HepG2 (cell line): ENCODE results near the gene GOLGB1. TPM values are rescaled to one million over a fixed set of nuclear protein-coding genes. Genes with fewer than 3 reads are reported as not detected.

Source experiments
- ATAC-seq: fragments of 200-7000 bp; cut with Tn5 transposase; 3 replicates; pipeline ENCODE4 v1.9.1; 2020; ENCODE audit warnings: mild to moderate bottlenecking, moderate library complexity
- BruUV-seq: library from RNA; stranded (reverse); fragments of 400-500 nt; replicated peaks from 2 replicates; lab custom pipeline; 2021; lab: Mats Ljungman, UMichigan
- CTCF ChIA-PET: fragments of 300-600 bp; formaldehyde crosslinking; extraction: SDS; loops from one replicate; lab custom pipeline; 2021; ENCODE audit warnings: low total read pairs, inconsistent platforms, low intra/inter-chr PET ratio; lab: Yijun Ruan, JAX
- POLR2A ChIA-PET: fragments of 350-600 bp; sonication (Branson Sonifier 250); formaldehyde crosslinking; loops from one replicate; lab custom pipeline; 2020; ENCODE audit warnings: antibody characterized with exemption, inconsistent platforms; lab: Yijun Ruan, JAX
- DNase-seq: peaks from one replicate; pipeline ENCODE4 v3.0.0-alpha.2; 2015; ENCODE audit warnings: low spot score
- FAIRE-seq: peaks from 3 replicates; lab custom pipeline; 2011; peaks lifted over from hg19 to GRCh38; lab: Jason Lieb, UNC
- H2AFZ ChIP-seq: one replicate; pipeline ENCODE4 v1.6.1; 2011; ENCODE audit warnings: low read length, inconsistent platforms
- H3K27ac ChIP-seq: fragments of 300-600 bp; 3 replicates; pipeline ENCODE4 v1.8.0; 2011; ENCODE audit warnings: mixed run types, mild to moderate bottlenecking, mixed read lengths, low read length, inconsistent platforms; ENCODE audit not compliant: insufficient read depth; ENCODE audit errors: extremely low read length
- H3K27me3 ChIP-seq, 2 experiments: fragments of 200-600 bp in 1 of 2; 2 replicates in 1 of 2; 3 replicates in 1 of 2; pipeline versions ENCODE4 v1.6.0 to v1.8.0; 2011; ENCODE audit warnings: low read length in 2 of 2, mild to moderate bottlenecking in 2 of 2, moderate library complexity in 2 of 2, inconsistent platforms in 1 of 2; ENCODE audit not compliant: insufficient read depth in 2 of 2, control insufficient read depth in 1 of 2
- H3K36me3 ChIP-seq, 2 experiments: fragments of 200-600 bp in 1 of 2; replicated peaks in 1 of 2; 2 replicates in 1 of 2; 3 replicates in 1 of 2; pipeline versions ENCODE4 v1.5.1 to v1.8.0; 2011; ENCODE audit warnings: low read length in 2 of 2, inconsistent platforms in 1 of 2; ENCODE audit not compliant: insufficient read depth in 2 of 2, control insufficient read depth in 1 of 2
- H3K4me1 ChIP-seq: 2 replicates; pipeline ENCODE4 v1.5.1; 2012; ENCODE audit warnings: low read length, inconsistent platforms; ENCODE audit not compliant: insufficient read depth
- H3K4me2 ChIP-seq: 2 replicates; pipeline ENCODE4 v1.6.0; 2011; ENCODE audit warnings: low read depth, low read length, inconsistent platforms
- H3K4me3 ChIP-seq, 3 experiments: fragments of 200-600 bp in 1 of 3; sonication (generic), shearing (Covaris generic) in 1 of 3; replicated peaks in 1 of 3; 2 replicates each; pipeline ENCODE4 v1.5.1; 2011 to 2016; ENCODE audit warnings: low read length in 3 of 3, inconsistent platforms in 2 of 3, low read depth in 2 of 3, mild to moderate bottlenecking in 2 of 3, control low read depth in 1 of 3, mixed read lengths in 1 of 3; ENCODE audit not compliant: insufficient read depth in 1 of 3
- H3K79me2 ChIP-seq: one replicate; pipeline ENCODE4 v1.6.1; 2011; ENCODE audit warnings: low read length, inconsistent platforms; ENCODE audit not compliant: insufficient read depth
- H3K9ac ChIP-seq: 2 replicates; pipeline ENCODE4 v1.6.0; 2011; ENCODE audit warnings: mild to moderate bottlenecking, low read depth, low read length, inconsistent platforms; ENCODE audit not compliant: insufficient read depth
- H3K9me3 ChIP-seq: 2 replicates; pipeline ENCODE4 v1.5.1; 2012; ENCODE audit warnings: mild to moderate bottlenecking, low read length
- H4K20me1 ChIP-seq: 2 replicates; pipeline ENCODE4 v1.6.0; 2011; ENCODE audit warnings: inconsistent platforms, mild to moderate bottlenecking, low read length, moderate library complexity; ENCODE audit not compliant: insufficient read depth
- BHLHE40 ChIP-seq: IDR thresholded peaks from 2 replicates; pipeline ENCODE4 v1.6.1; 2011; ENCODE audit warnings: low read length, improper control_type of control experiment
- FIP1L1 ChIP-seq: fragments of 200-400 bp; formaldehyde crosslinking; IDR thresholded peaks from 2 replicates; pipeline ENCODE4 v1.6.1; 2018; ENCODE audit warnings: low read depth, mild to moderate bottlenecking, low read length, moderate library complexity, borderline replicate concordance; ENCODE audit not compliant: insufficient read depth
- MAFF ChIP-seq: IDR thresholded peaks from 2 replicates; pipeline ENCODE4 v1.6.1; 2011; ENCODE audit warnings: low read depth, low read length, improper control_type of control experiment
- MAFK ChIP-seq, 2 experiments: IDR thresholded peaks in 1 of 2; conservative IDR thresholded peaks in 1 of 2; 2 replicates each; pipeline ENCODE4 v1.6.1; 2011; ENCODE audit warnings: improper control_type of control experiment in 2 of 2, low read length in 2 of 2
- MIER2 ChIP-seq: IDR thresholded peaks from 2 replicates; pipeline ENCODE4 v1.6.1; 2016; ENCODE audit warnings: missing biosample characterization, missing genetic modification reagents
- NBN ChIP-seq: fragments of 450-650 bp; conservative IDR thresholded peaks from 2 replicates; pipeline ENCODE4 v1.6.1; 2017
- PHF21A ChIP-seq: sonication (generic); formaldehyde crosslinking; IDR thresholded peaks from 2 replicates; pipeline ENCODE4 v1.5.0; 2020; ENCODE audit warnings: mild to moderate bottlenecking, missing genetic modification reagents
- U2AF1 ChIP-seq: fragments of 200-400 bp; formaldehyde crosslinking; optimal IDR thresholded peaks from 2 replicates; pipeline ENCODE3; 2017; ENCODE audit warnings: mild to moderate bottlenecking, low read depth, low read length
- ZNF292 ChIP-seq: sonication (generic); formaldehyde crosslinking; IDR thresholded peaks from 2 replicates; pipeline ENCODE4 v1.8.1; 2022; ENCODE audit warnings: mild to moderate bottlenecking, low read depth, missing genetic modification reagents, borderline replicate concordance
- ZNF33B ChIP-seq: sonication (generic); formaldehyde crosslinking; IDR thresholded peaks from 2 replicates; pipeline ENCODE4 v1.5.1; 2020; ENCODE audit warnings: mild to moderate bottlenecking, missing genetic modification reagents
- WGBS: methylation state at CpG from one replicate; pipeline ENCODE4 v1.1.6; 2017; ENCODE audit warnings: low lambda C conversion rate; 5-methylcytosine and 5-hydroxymethylcytosine counted together
- in situ Hi-C: cut with HindIII; loops from 2 replicates; pipeline ENCODE4 v1.10.0; 2017; ENCODE audit warnings: low pct_unique_long_range_greater_than_20kb; ENCODE audit not compliant: extremely low pct_ligation_motif_present
- intact Hi-C: fragments of 100-400 bp; cut with micrococcal nuclease; formaldehyde crosslinking; loops from one replicate; pipeline ENCODE4 v1.10.0; 2022; ENCODE audit not compliant: unreplicated experiment
- polyA plus RNA-seq, 8 experiments: library from polyadenylated mRNA; depleted of rRNA in 3 of 8; stranded (reverse) in 7 of 8; unstranded in 1 of 8; fragments of >200 nt; fragmentation: Illumina TruSeq in 4 of 8; extraction: Trizol in 4 of 8; gene quantifications; 2 replicates each; pipeline versions ENCODE4 v1.2.1 to v1.2.3, GENCODE V29; 2011 to 2016; ENCODE audit warnings: low read depth in 4 of 8, missing spikeins in 1 of 8, mixed read lengths in 1 of 8; ENCODE audit not compliant: insufficient read depth in 1 of 8
- total RNA-seq, 5 experiments: library from RNA; depleted of rRNA; stranded (reverse); fragments of >200 nt; fragmentation: Illumina TruSeq; extraction: Trizol; gene quantifications; 2 replicates each; pipeline ENCODE4 v1.2.3, GENCODE V29; 2016; ENCODE audit warnings: low read depth in 1 of 5
- TF ChIP-seq, protein P1 (sequence below): IDR thresholded peaks from 2 replicates; pipeline ENCODE4 v1.6.1; 2012; ENCODE audit warnings: low read length, improper control_type of control experiment

GOLGB1 gene
- total and polyA plus RNA-seq, 2 of the 13 experiments (the other 11 are each of a cell fraction or from before 2014, with no cell fraction given), result 13.1 to 39.5 TPM

DNA sequence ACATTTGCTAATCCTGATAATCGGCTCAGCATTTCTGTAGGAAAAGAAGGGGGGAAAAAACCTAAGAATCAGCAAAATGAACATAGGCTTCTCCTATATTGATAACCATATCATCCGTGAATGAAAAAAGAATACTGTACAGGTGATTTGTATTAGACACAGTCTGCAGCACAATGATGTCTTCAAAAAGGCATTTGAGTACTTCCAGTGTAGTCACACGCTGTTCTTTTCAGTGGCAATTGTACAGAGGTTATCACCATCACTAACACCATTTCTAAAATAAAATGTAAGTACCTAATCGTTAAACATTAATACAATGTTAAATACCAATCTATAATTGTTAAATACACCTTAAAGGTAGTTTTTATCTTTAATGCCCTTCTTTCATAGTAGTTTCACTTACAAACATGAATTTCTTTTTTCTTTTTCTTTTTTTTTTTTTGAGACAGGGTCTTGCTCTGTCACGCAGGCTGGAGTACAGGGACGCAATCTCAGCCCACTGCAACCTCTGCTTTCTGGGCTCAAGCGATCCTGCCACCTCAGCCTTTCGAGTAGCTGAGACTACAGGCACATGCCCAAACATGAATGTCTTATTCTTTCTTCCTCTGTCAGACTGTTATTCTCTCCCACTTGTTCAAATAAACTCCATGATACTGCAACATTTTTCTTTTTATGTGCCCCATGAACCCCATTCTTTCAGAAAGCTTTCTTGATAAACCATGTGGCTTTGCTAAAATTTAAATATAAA is 18.4 kb downstream of the GOLGB1 start:
- Histone ChIP-seq H3K4me1 (no peaks in the 10 kb centered on the region), H3K27me3 (no peaks in the 10 kb centered on the region), H3K27ac (no peak overlapping the region), H2AFZ (no peak overlapping the region), H3K4me3 (no peak overlapping the region), H3K36me3 (peaks cover 0 to 38% of the 10 kb centered on the region in 2 experiments), H3K4me2 (no peak overlapping the region), H3K9ac (no peak overlapping the region), H3K79me2 (peaks cover 47% of the 10 kb centered on the region), H3K9me3 (no peaks in the 10 kb centered on the region), H4K20me1 (peaks cover 7% of the 10 kb centered on the region; the same call in 1 of the 2 replicates)
- intact Hi-C loops, result no loop called here
- FAIRE-seq, result no peak
- ChIA-PET CTCF (no interaction called here), POLR2A (no interaction called here)
- WGBS, result 96% methylated on average over 8 of the region's 8 CpGs
- TF ChIP-seq MAFK (conservative IDR thresholded peaks at IDR 0.05 in 1 of 2, IDR thresholded peaks at IDR 0.05 in 1 of 2; ENCODE audit: low read length in 2 of 2), result peak in 1 of 2 experiments; percentile 32; a peak in 1 of 4 replicates
- TF ChIP-seq ZNF292 (CRISPR knock-in tag), result no peak
- no peak for DNase-seq
- in situ Hi-C loops, result no loop called here
- no peak for ATAC-seq
- no TSS peak for BruUV-seq

DNA sequence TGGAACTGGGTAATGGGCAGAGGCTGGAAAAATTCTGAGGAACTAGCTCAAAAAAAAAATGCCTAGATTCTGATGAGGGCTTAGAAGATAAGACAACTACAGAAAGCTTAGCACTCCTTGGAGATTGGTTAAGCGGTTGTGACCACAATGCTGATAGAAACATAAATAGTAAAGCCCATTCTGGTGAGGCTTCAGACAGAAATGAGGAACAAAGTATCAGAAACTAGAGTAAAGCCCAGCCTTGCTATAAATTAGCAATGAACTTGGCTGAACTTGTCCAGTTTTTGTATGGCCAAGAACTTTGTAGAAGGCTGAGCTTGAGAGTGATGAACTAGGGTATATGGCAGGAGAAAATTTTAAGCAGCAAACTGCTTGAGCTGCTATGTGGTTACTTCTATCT is 25.4 kb downstream of the GOLGB1 start:
- intact Hi-C loops, result no loop called here
- no peak overlapping the region for H3K4me3 ChIP-seq
- POLR2A ChIA-PET, result no interaction called here
- DNase-seq (no peak), FAIRE-seq (no peak)
- H3K9me3 ChIP-seq, result no peaks in the 10 kb centered on the region
- H4K20me1 ChIP-seq, result no peaks in the 10 kb centered on the region; the same call in 1 of the 2 replicates
- 100% methylated on average over 1 of the region's 1 CpG for WGBS
- H3K4me1 ChIP-seq, result no peaks in the 10 kb centered on the region
- no peak overlapping the region for H3K4me2 ChIP-seq
- peaks cover 20 to 79% of the 10 kb centered on the region in 2 experiments for H3K36me3 ChIP-seq
- TF ChIP-seq U2AF1 (no peak), PHF21A (no peak), MAFF (no peak), ZNF33B (CRISPR knock-in tag) (no peak), FIP1L1 (no peak), NBN (no peak), BHLHE40 (no peak), MIER2 (CRISPR knock-in tag) (no peak)
- TF ChIP-seq, protein P1, sequence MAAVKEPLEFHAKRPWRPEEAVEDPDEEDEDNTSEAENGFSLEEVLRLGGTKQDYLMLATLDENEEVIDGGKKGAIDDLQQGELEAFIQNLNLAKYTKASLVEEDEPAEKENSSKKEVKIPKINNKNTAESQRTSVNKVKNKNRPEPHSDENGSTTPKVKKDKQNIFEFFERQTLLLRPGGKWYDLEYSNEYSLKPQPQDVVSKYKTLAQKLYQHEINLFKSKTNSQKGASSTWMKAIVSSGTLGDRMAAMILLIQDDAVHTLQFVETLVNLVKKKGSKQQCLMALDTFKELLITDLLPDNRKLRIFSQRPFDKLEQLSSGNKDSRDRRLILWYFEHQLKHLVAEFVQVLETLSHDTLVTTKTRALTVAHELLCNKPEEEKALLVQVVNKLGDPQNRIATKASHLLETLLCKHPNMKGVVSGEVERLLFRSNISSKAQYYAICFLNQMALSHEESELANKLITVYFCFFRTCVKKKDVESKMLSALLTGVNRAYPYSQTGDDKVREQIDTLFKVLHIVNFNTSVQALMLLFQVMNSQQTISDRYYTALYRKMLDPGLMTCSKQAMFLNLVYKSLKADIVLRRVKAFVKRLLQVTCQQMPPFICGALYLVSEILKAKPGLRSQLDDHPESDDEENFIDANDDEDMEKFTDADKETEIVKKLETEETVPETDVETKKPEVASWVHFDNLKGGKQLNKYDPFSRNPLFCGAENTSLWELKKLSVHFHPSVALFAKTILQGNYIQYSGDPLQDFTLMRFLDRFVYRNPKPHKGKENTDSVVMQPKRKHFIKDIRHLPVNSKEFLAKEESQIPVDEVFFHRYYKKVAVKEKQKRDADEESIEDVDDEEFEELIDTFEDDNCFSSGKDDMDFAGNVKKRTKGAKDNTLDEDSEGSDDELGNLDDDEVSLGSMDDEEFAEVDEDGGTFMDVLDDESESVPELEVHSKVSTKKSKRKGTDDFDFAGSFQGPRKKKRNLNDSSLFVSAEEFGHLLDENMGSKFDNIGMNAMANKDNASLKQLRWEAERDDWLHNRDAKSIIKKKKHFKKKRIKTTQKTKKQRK, result no peak
- TF ChIP-seq, all 625 proteins: peak for 0
- H3K79me2 ChIP-seq, result no peaks in the 10 kb centered on the region
- no peak overlapping the region for H3K27ac ChIP-seq
- BruUV-seq, result no TSS peak
- CTCF ChIA-PET, result no interaction called here
- ATAC-seq, result no peak
- in situ Hi-C loops, result no loop called here
- no peak overlapping the region for H3K9ac ChIP-seq
- no peaks in the 10 kb centered on the region for H3K27me3 ChIP-seq
- H2AFZ ChIP-seq, result no peak overlapping the region
